WTC11 (cell line): ENCODE results near the gene ABAT. TPM values are rescaled to one million over a fixed set of nuclear protein-coding genes. Genes with fewer than 3 reads are reported as not detected.

Source experiments
- ATAC-seq: fragments of 200-7000 bp; cut with Tn5 transposase; 2 replicates; pipeline ENCODE4 v1.10.0; 2021; ENCODE audit warnings: mild to moderate bottlenecking, moderate library complexity
- CTCF ChIA-PET: fragments of 300-600 bp; sonication (Branson Sonifier 250); formaldehyde crosslinking; loops from one replicate; lab custom pipeline; 2021; ENCODE audit warnings: antibody characterized with exemption; lab: Charles Lee
- POLR2A ChIA-PET: fragments of 350-600 bp; sonication (Branson Sonifier 250); formaldehyde crosslinking; loops from one replicate; lab custom pipeline; 2021; ENCODE audit warnings: antibody characterized with exemption; lab: Charles Lee
- DNase-seq: peaks from one replicate; pipeline ENCODE4 v3.0.0; 2021; ENCODE audit warnings: low spot score
- H3K27ac Mint-ChIP-seq: 2 replicates; pipeline ENCODE4 v1.8.0; 2021; ENCODE audit warnings: mixed read lengths
- H3K27me3 Mint-ChIP-seq: 2 replicates; pipeline ENCODE4 v1.8.0; 2021; ENCODE audit warnings: low read depth, mild to moderate bottlenecking, moderate library complexity, mixed read lengths
- H3K36me3 Mint-ChIP-seq: 2 replicates; pipeline ENCODE4 v1.8.0; 2021; ENCODE audit warnings: mixed read lengths
- H3K4me1 Mint-ChIP-seq: 2 replicates; pipeline ENCODE4 v1.8.0; 2022; ENCODE audit warnings: mixed read lengths
- H3K4me3 Mint-ChIP-seq: 2 replicates; pipeline ENCODE4 v1.8.0; 2021; ENCODE audit warnings: mild to moderate bottlenecking, moderate library complexity, mixed read lengths
- H3K9me3 Mint-ChIP-seq: 2 replicates; pipeline ENCODE4 v1.8.0; 2021; ENCODE audit warnings: mixed read lengths
- AFF4 ChIP-seq: sonication (generic); formaldehyde crosslinking; IDR thresholded peaks from 2 replicates; pipeline ENCODE4 v1.8.1; 2023; ENCODE audit warnings: mild to moderate bottlenecking, missing genetic modification reagents, borderline replicate concordance
- ATF3 ChIP-seq: sonication (generic); formaldehyde crosslinking; conservative IDR thresholded peaks from 2 replicates; pipeline ENCODE4 v1.8.1; 2022; ENCODE audit warnings: mild to moderate bottlenecking, missing genetic modification reagents
- ATF6 ChIP-seq: sonication (generic); formaldehyde crosslinking; IDR thresholded peaks from 2 replicates; pipeline ENCODE4 v1.8.1; 2023; ENCODE audit warnings: mild to moderate bottlenecking, missing genetic modification reagents
- E2F1 ChIP-seq: sonication (generic); formaldehyde crosslinking; IDR thresholded peaks from 2 replicates; pipeline ENCODE4 v1.8.0; 2022; ENCODE audit warnings: mild to moderate bottlenecking, missing genetic modification reagents
- E2F4 ChIP-seq: sonication (generic); formaldehyde crosslinking; IDR thresholded peaks from 2 replicates; pipeline ENCODE4 v1.8.1; 2022; ENCODE audit warnings: low read depth, mild to moderate bottlenecking, moderate library complexity, missing genetic modification reagents, borderline replicate concordance
- ELF4 ChIP-seq: sonication (generic); formaldehyde crosslinking; IDR thresholded peaks from 2 replicates; pipeline ENCODE4 v1.8.1; 2022; ENCODE audit warnings: low read depth, mild to moderate bottlenecking, moderate library complexity, missing genetic modification reagents
- ESRRA ChIP-seq: sonication (generic); formaldehyde crosslinking; IDR thresholded peaks from 2 replicates; pipeline ENCODE4 v1.8.1; 2022; ENCODE audit warnings: mild to moderate bottlenecking, missing genetic modification reagents, borderline replicate concordance
- GRHL2 ChIP-seq: fragments of 250-450 bp; sonication (Bioruptor Pico); IDR thresholded peaks from 2 replicates; pipeline ENCODE4 v1.8.0; 2022; ENCODE audit warnings: mild to moderate bottlenecking, moderate library complexity; ENCODE audit not compliant: insufficient replicate concordance, severe bottlenecking
- IRF2 ChIP-seq: sonication (generic); formaldehyde crosslinking; IDR thresholded peaks from 2 replicates; pipeline ENCODE4 v1.8.0; 2022; ENCODE audit warnings: low read depth, missing genetic modification reagents, borderline replicate concordance
- MLX ChIP-seq: sonication (generic); formaldehyde crosslinking; IDR thresholded peaks from 2 replicates; pipeline ENCODE4 v1.8.1; 2023; ENCODE audit warnings: mild to moderate bottlenecking, missing genetic modification reagents, moderate library complexity
- MXD4 ChIP-seq: fragments of 250-450 bp; sonication (Bioruptor Pico); IDR thresholded peaks from 2 replicates; pipeline ENCODE4 v1.8.0; 2021; ENCODE audit warnings: mild to moderate bottlenecking, moderate library complexity, borderline replicate concordance
- NR2C2 ChIP-seq: sonication (generic); formaldehyde crosslinking; IDR thresholded peaks from 2 replicates; pipeline ENCODE4 v1.8.0; 2022; ENCODE audit warnings: mild to moderate bottlenecking, missing genetic modification reagents
- OVOL2 ChIP-seq: fragments of 250-450 bp; sonication (Bioruptor Pico); IDR thresholded peaks from 2 replicates; pipeline ENCODE4 v1.9.0; 2021; ENCODE audit warnings: mild to moderate bottlenecking, borderline replicate concordance
- RELA ChIP-seq: sonication (generic); formaldehyde crosslinking; IDR thresholded peaks from 2 replicates; pipeline ENCODE4 v1.8.1; 2022; ENCODE audit warnings: missing genetic modification reagents, mild to moderate bottlenecking, borderline replicate concordance
- RORB ChIP-seq: fragments of 250-450 bp; sonication (Bioruptor Pico); IDR thresholded peaks from 2 replicates; pipeline ENCODE4 v1.9.0; 2021; ENCODE audit warnings: mild to moderate bottlenecking
- TP53 ChIP-seq: sonication (generic); formaldehyde crosslinking; IDR thresholded peaks from 2 replicates; pipeline ENCODE4 v1.8.1; 2023; ENCODE audit warnings: mild to moderate bottlenecking, missing genetic modification reagents
- ZNF121 ChIP-seq: sonication (generic); formaldehyde crosslinking; IDR thresholded peaks from 2 replicates; pipeline ENCODE4 v1.8.0; 2023; ENCODE audit warnings: missing genetic modification reagents
- ZNF219 ChIP-seq: sonication (generic); formaldehyde crosslinking; IDR thresholded peaks from 2 replicates; pipeline ENCODE4 v1.8.0; 2023; ENCODE audit warnings: missing genetic modification reagents, mild to moderate bottlenecking, borderline replicate concordance
- ZNF281 ChIP-seq: sonication (generic); formaldehyde crosslinking; IDR thresholded peaks from 2 replicates; pipeline ENCODE4 v1.8.0; 2023; ENCODE audit warnings: mild to moderate bottlenecking, missing genetic modification reagents
- ZNF416 ChIP-seq: fragments of 250-450 bp; sonication (Bioruptor Pico); IDR thresholded peaks from 2 replicates; pipeline ENCODE4 v1.9.0; 2021; ENCODE audit warnings: mild to moderate bottlenecking, inconsistent platforms
- ZNF512 ChIP-seq: sonication (generic); formaldehyde crosslinking; IDR thresholded peaks from 2 replicates; pipeline ENCODE4 v1.8.1; 2022; ENCODE audit warnings: missing genetic modification reagents, borderline replicate concordance
- total RNA-seq: library from RNA; stranded (reverse); gene quantifications from 3 replicates; pipeline ENCODE4 v1.2.3, GENCODE V29; 2021

Gene ABAT
- total RNA-seq, 1 experiment from 2014 or later, result 6.6 TPM

- no peak for TF ChIP-seq GRHL2 (CRISPR knock-in tag)
- no peak for TF ChIP-seq ZNF512 (CRISPR knock-in tag)
- TF ChIP-seq RELA (CRISPR knock-in tag), result no peak
- TF ChIP-seq RORB, result no peak
- no peak for TF ChIP-seq ATF6 (CRISPR knock-in tag)
- no peak for TF ChIP-seq ATF3 (CRISPR knock-in tag)
- no peak for TF ChIP-seq MXD4 (CRISPR knock-in tag)
- TF ChIP-seq MLX, result no peak
- TF ChIP-seq, all 79 proteins: peak for 0
Observed at GRCh38 chr16:8697965-8698364, 23.5 kb downstream of the ABAT start (continued).

- POLR2A ChIA-PET, result interaction anchor here (0.8 kb wide), 1 partner anchor 9 kb away, joined by 3 read pairs; no protein-coding TSS in a partner anchor
- no peaks in the 10 kb centered on the region for H3K36me3 Mint-ChIP-seq
- no peaks in the 10 kb centered on the region for H3K27me3 Mint-ChIP-seq
- H3K4me1 Mint-ChIP-seq, result 0 out of 2 replicates have a peak, but pooled peaks cover 3% of the 10 kb centered on the region
- H3K27ac Mint-ChIP-seq, result 0 out of 2 replicates have a peak overlapping the region, but pooled peaks have one; percentile 28
- no peak for ATAC-seq
- no peak overlapping the region for H3K4me3 Mint-ChIP-seq
- CTCF ChIA-PET, result interaction anchor here (0.8 kb wide), 1 partner anchor 19 kb away, joined by 3 read pairs; no protein-coding TSS in a partner anchor
- H3K9me3 Mint-ChIP-seq, result no peaks in the 10 kb centered on the region
- DNase-seq, result no peak
- TF ChIP-seq NR2C2 (CRISPR knock-in tag) (no peak), ESRRA (CRISPR knock-in tag) (no peak), ZNF121 (CRISPR knock-in tag) (no peak), ELF4 (no peak), MLX (no peak), ZNF416 (CRISPR knock-in tag) (no peak), RELA (CRISPR knock-in tag) (no peak), ZNF281 (no peak), TP53 (CRISPR knock-in tag) (no peak), ZNF219 (CRISPR knock-in tag) (no peak), E2F1 (no peak), IRF2 (CRISPR knock-in tag) (no peak), OVOL2 (no peak), E2F4 (CRISPR knock-in tag) (no peak), AFF4 (CRISPR knock-in tag) (no peak)
Observed at GRCh38 chr16:8703693-8704092, 29.3 kb downstream of the ABAT start.
